ENCODE measurements around the gene KCTD16.

DNA sequence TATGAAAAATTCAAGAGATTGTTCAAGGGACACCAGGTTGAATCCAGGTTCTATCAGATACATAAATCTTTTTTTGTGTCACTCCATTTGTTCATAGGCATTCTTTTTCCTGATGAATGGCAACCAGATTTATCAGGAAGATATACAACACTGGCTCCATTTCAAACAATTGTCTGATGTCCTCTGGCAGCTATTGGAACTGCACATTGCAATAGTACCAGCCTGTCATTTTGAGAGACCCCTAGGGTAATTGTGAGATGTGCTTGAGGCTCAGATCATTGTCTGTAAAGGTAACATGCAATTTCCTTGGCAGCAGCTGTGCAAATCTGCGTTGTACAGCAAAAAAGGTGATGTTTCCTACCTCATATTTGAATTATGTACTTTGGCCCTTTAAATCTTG lies 25.9 kb downstream of the KCTD16 start:
- TF ChIP-seq, protein P1, sequence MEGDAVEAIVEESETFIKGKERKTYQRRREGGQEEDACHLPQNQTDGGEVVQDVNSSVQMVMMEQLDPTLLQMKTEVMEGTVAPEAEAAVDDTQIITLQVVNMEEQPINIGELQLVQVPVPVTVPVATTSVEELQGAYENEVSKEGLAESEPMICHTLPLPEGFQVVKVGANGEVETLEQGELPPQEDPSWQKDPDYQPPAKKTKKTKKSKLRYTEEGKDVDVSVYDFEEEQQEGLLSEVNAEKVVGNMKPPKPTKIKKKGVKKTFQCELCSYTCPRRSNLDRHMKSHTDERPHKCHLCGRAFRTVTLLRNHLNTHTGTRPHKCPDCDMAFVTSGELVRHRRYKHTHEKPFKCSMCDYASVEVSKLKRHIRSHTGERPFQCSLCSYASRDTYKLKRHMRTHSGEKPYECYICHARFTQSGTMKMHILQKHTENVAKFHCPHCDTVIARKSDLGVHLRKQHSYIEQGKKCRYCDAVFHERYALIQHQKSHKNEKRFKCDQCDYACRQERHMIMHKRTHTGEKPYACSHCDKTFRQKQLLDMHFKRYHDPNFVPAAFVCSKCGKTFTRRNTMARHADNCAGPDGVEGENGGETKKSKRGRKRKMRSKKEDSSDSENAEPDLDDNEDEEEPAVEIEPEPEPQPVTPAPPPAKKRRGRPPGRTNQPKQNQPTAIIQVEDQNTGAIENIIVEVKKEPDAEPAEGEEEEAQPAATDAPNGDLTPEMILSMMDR (IDR thresholded peaks at IDR 0.05 in 8 of 11, conservative IDR thresholded peaks at IDR 0.05 in 3 of 11) = no peak
- TF ChIP-seq POLR2A (IDR thresholded peaks at IDR 0.05) (no peak), POLR2AphosphoS5 (IDR thresholded peaks at IDR 0.05) (no peak)
